ENCODE measurements around the gene DCLK1. TPM values are rescaled to one million over a fixed set of nuclear protein-coding genes. Genes with fewer than 3 reads are reported as not detected.

DCLK1 gene
- total RNA-seq, 1 donor from 2014 or later, result 6.4 TPM

- H3K4me3 Mint-ChIP-seq, result no peak overlapping the region
- DNase-seq (ENCODE audit: low spot score), result no peak
These were observed 304.4 kb downstream of the DCLK1 start for GRCh38 chr13:35826626-35827254.

GRCh38 chr13:35824825-35825224 lies 306.4 kb downstream of the DCLK1 start:
- no peak overlapping the region for H3K4me2 ChIP-seq
- peaks cover 17% of the 10 kb centered on the region for H3K27me3 Mint-ChIP-seq (ENCODE audit: insufficient read depth, low read depth)
- TF ChIP-seq EZH2phosphoT487 (IDR thresholded peaks at IDR 0.05), result no peak
- no peak for TF ChIP-seq CTCF (IDR thresholded peaks at IDR 0.05)
- no peak for TF ChIP-seq EZH2 (IDR thresholded peaks at IDR 0.05)
- H3K79me2 ChIP-seq (ENCODE audit: low read depth), result no peaks in the 10 kb centered on the region
- peak overlapping the region; percentile 17 for H2AFZ ChIP-seq (replicated peaks)
- H3K27ac Mint-ChIP-seq, result no peak overlapping the region
- no peak overlapping the region for H3K9ac ChIP-seq
- H4K20me1 ChIP-seq (ENCODE audit: low read depth), result no peaks in the 10 kb centered on the region
- H3K4me3 Mint-ChIP-seq, result no peak overlapping the region
- no peaks in the 10 kb centered on the region for H3K27me3 ChIP-seq
- H3K4me1 ChIP-seq, result peaks cover 16% of the 10 kb centered on the region
- peaks cover 23% of the 10 kb centered on the region for H3K4me1 Mint-ChIP-seq
- H3K4me3 ChIP-seq, result no peak overlapping the region
- DNase-seq (ENCODE audit: low spot score), result no peak
- no peak overlapping the region for H3K27ac ChIP-seq
- H3K9me3 Mint-ChIP-seq, result no peaks in the 10 kb centered on the region
- no peaks in the 10 kb centered on the region for H3K9me3 ChIP-seq (ENCODE audit: low read depth)
- peaks cover 10% of the 10 kb centered on the region for H3F3A ChIP-seq (ENCODE audit: low read depth)
- no peaks in the 10 kb centered on the region for H3K36me3 ChIP-seq
- H3K36me3 Mint-ChIP-seq, result peaks cover 15% of the 10 kb centered on the region

More at GRCh38 chr13:35826626-35827254, 304.4 kb downstream of the DCLK1 start:
- H3K9me3 ChIP-seq (ENCODE audit: low read depth), result no peaks in the 10 kb centered on the region
- peaks cover 27% of the 10 kb centered on the region for H3K4me1 ChIP-seq
- no peak overlapping the region for H3K4me2 ChIP-seq
- no peaks in the 10 kb centered on the region for H3K27me3 ChIP-seq
- no peak overlapping the region for H3K4me3 ChIP-seq
- H3K36me3 ChIP-seq, result no peaks in the 10 kb centered on the region
- no peak overlapping the region for H3K9ac ChIP-seq
- no peak overlapping the region for H2AFZ ChIP-seq (replicated peaks)
- H3K27ac Mint-ChIP-seq, result no peak overlapping the region
- peaks cover 14% of the 10 kb centered on the region for H3K36me3 Mint-ChIP-seq
- TF ChIP-seq EZH2 (IDR thresholded peaks at IDR 0.05) (no peak), CTCF (IDR thresholded peaks at IDR 0.05) (peak; percentile 48), EZH2phosphoT487 (IDR thresholded peaks at IDR 0.05) (no peak)
- peaks cover 10% of the 10 kb centered on the region for H3F3A ChIP-seq (ENCODE audit: low read depth)
- H3K9me3 Mint-ChIP-seq, result no peaks in the 10 kb centered on the region
- no peak overlapping the region for H3K27ac ChIP-seq
- no peaks in the 10 kb centered on the region for H4K20me1 ChIP-seq (ENCODE audit: low read depth)
- peaks cover 18% of the 10 kb centered on the region for H3K27me3 Mint-ChIP-seq (ENCODE audit: insufficient read depth, low read depth)
- H3K79me2 ChIP-seq (ENCODE audit: low read depth), result no peaks in the 10 kb centered on the region
- peaks cover 36% of the 10 kb centered on the region for H3K4me1 Mint-ChIP-seq

- H3K27ac ChIP-seq, result no peak overlapping the region
- H3K36me3 ChIP-seq, result no peaks in the 10 kb centered on the region
- H3K4me3 Mint-ChIP-seq, result no peak overlapping the region
- no peaks in the 10 kb centered on the region for H3K9me3 Mint-ChIP-seq
- no peak for TF ChIP-seq EZH2phosphoT487 (IDR thresholded peaks at IDR 0.05)
- TF ChIP-seq EZH2 (IDR thresholded peaks at IDR 0.05), result no peak
- no peak for TF ChIP-seq CTCF (IDR thresholded peaks at IDR 0.05)
- H3K4me1 Mint-ChIP-seq, result peaks cover 21% of the 10 kb centered on the region
- peak overlapping the region; percentile 17 for H2AFZ ChIP-seq (replicated peaks)
- H3K9ac ChIP-seq, result no peak overlapping the region
- no peak overlapping the region for H3K27ac Mint-ChIP-seq
- H3K4me2 ChIP-seq, result no peak overlapping the region
- no peak for DNase-seq (ENCODE audit: low spot score)
- peaks cover 10% of the 10 kb centered on the region for H3F3A ChIP-seq (ENCODE audit: low read depth)
- H3K9me3 ChIP-seq (ENCODE audit: low read depth), result no peaks in the 10 kb centered on the region
- peaks cover 14% of the 10 kb centered on the region for H3K36me3 Mint-ChIP-seq
- peaks cover 15% of the 10 kb centered on the region for H3K27me3 Mint-ChIP-seq (ENCODE audit: insufficient read depth, low read depth)
- peaks cover 16% of the 10 kb centered on the region for H3K4me1 ChIP-seq
- no peaks in the 10 kb centered on the region for H3K27me3 ChIP-seq
- H4K20me1 ChIP-seq (ENCODE audit: low read depth), result no peaks in the 10 kb centered on the region
- H3K79me2 ChIP-seq (ENCODE audit: low read depth), result no peaks in the 10 kb centered on the region
- H3K4me3 ChIP-seq, result no peak overlapping the region
These were observed 306.8 kb downstream of the DCLK1 start for GRCh38 chr13:35824395-35824794.
